ENCODE data around the gene CCK.

CCK gene

DNA sequence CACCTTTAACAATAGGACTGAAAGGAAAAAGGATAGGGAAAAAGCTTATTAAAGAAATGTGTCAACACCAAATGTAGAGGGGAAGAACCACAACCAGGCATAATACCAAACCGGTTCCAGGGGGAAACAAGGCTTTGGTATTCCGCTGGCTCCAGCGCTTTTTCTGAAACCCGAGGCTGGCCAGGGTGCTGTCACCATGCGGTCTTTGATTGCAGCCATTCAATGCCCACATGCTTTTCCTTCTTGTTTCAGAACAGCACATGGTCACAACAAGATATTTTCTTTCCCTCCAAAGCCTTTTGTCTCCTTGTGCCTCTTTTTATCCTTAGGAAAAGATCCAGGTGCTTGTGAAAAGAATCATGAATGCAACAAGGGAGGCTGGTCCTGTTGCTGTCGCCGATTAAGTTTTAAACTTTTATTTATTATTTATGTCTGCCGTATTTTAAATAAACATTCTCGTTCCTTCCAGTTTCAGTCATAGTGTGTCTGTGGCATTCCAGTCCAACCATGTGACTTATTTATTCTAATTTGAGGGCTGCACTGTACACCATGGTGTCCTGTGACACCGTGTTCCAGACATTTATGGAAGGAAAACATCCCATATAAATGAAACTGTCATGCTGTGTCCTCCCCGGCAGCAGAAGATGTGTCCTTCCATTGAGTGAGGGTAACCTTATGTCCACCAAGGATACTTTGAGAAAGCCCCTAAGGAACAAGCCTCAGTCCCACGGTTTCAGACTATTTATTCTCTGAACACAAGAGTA is 41.1 kb downstream of the CCK start:
- Histone ChIP-seq H3K36me3 (ENCODE audit: insufficient read depth) (no peaks in the 10 kb centered on the region), H4K20me1 (ENCODE audit: insufficient read depth) (no peaks in the 10 kb centered on the region), H3K79me2 (ENCODE audit: insufficient read depth, low read depth) (no peaks in the 10 kb centered on the region), H3K27ac (no peak overlapping the region), H3K4me1 (ENCODE audit: low read depth, poor library complexity, severe bottlenecking) (no peaks in the 10 kb centered on the region), H3K27me3 (ENCODE audit: insufficient read depth, low read depth) (no peaks in the 10 kb centered on the region), H3K4me3 (IDR thresholded peaks at IDR 0.05; ENCODE audit: insufficient read depth, low read depth, low read length) (no peak overlapping the region), H3K9ac (no peak overlapping the region), H2AFZ (ENCODE audit: low read depth) (no peak overlapping the region), H3K4me2 (no peak overlapping the region)
- TF ChIP-seq, protein P1, sequence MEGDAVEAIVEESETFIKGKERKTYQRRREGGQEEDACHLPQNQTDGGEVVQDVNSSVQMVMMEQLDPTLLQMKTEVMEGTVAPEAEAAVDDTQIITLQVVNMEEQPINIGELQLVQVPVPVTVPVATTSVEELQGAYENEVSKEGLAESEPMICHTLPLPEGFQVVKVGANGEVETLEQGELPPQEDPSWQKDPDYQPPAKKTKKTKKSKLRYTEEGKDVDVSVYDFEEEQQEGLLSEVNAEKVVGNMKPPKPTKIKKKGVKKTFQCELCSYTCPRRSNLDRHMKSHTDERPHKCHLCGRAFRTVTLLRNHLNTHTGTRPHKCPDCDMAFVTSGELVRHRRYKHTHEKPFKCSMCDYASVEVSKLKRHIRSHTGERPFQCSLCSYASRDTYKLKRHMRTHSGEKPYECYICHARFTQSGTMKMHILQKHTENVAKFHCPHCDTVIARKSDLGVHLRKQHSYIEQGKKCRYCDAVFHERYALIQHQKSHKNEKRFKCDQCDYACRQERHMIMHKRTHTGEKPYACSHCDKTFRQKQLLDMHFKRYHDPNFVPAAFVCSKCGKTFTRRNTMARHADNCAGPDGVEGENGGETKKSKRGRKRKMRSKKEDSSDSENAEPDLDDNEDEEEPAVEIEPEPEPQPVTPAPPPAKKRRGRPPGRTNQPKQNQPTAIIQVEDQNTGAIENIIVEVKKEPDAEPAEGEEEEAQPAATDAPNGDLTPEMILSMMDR (conservative IDR thresholded peaks at IDR 0.05; ENCODE audit: low read depth, low read length) = no peak

DNA sequence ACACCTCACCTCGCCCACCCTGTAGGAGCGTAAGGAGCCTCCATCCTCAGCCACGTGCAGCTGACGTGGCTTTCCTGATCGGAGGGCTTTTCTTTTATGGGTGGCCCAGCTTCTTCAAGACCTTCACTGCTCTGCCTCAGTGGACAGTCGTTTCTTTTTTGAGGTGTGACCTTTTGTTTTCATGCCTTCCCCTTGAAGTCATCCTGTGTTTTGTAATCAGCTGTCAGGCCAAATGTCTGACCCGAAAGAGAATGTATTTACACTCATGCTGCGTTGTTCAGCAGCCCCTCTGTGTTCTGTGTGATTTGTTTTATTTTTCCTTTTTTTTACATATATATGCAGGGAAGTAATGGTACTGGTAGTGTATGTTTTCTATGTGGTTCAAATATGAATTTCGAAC is 41.8 kb downstream of the CCK start:
- no peak overlapping the region for H3K9ac ChIP-seq

DNA sequence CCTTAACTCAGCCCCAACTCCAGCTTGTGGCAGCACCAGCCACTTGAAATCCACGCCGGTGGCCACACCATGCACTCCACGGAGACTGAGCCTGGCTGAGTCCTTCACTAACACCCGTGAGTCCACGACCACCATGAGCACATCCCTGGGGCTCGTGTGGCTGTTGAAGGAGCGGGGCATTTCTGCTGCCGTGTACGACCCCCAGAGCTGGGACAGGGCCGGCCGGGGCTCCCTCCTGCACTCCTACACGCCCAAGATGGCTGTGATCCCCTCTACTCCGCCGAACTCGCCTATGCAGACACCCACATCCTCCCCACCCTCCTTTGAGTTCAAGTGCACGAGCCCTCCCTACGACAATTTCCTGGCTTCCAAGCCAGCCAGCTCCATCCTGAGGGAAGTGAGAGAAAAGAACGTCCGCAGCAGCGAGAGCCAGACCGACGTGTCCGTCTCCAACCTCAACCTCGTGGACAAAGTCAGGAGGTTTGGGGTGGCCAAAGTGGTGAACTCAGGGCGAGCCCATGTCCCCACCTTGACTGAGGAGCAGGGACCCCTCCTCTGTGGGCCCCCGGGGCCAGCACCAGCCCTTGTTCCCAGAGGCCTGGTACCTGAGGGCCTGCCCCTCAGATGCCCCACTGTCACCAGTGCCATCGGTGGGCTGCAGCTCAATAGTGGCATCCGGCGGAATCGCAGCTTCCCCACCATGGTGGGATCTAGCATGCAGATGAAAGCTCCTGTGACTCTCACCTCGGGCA is 42.9 kb downstream of the CCK start:
- no peak overlapping the region for H3K4me2 ChIP-seq
- no peak overlapping the region for H3K4me3 ChIP-seq (IDR thresholded peaks at IDR 0.05; ENCODE audit: insufficient read depth, low read depth, low read length)
- no peak overlapping the region for H3K9ac ChIP-seq
- H3K4me1 ChIP-seq (ENCODE audit: low read depth, poor library complexity, severe bottlenecking) = no peaks in the 10 kb centered on the region
- TF ChIP-seq, protein P1 (conservative IDR thresholded peaks at IDR 0.05; ENCODE audit: low read depth, low read length) = no peak
- no peaks in the 10 kb centered on the region for H3K36me3 ChIP-seq (ENCODE audit: insufficient read depth)
- no peaks in the 10 kb centered on the region for H3K27me3 ChIP-seq (ENCODE audit: insufficient read depth, low read depth)
- no peak overlapping the region for H2AFZ ChIP-seq (ENCODE audit: low read depth)
- no peaks in the 10 kb centered on the region for H3K79me2 ChIP-seq (ENCODE audit: insufficient read depth, low read depth)
- no peaks in the 10 kb centered on the region for H4K20me1 ChIP-seq (ENCODE audit: insufficient read depth)
- no peak overlapping the region for H3K27ac ChIP-seq

More for the DNA sequence above, 41.8 kb downstream of the CCK start:
- no peaks in the 10 kb centered on the region for H3K27me3 ChIP-seq (ENCODE audit: insufficient read depth, low read depth)
- no peak overlapping the region for H3K4me2 ChIP-seq
- H3K36me3 ChIP-seq (ENCODE audit: insufficient read depth) = no peaks in the 10 kb centered on the region
- H3K4me1 ChIP-seq (ENCODE audit: low read depth, poor library complexity, severe bottlenecking) = no peaks in the 10 kb centered on the region
- H3K4me3 ChIP-seq (IDR thresholded peaks at IDR 0.05; ENCODE audit: insufficient read depth, low read depth, low read length) = no peak overlapping the region
- no peak overlapping the region for H3K27ac ChIP-seq
- TF ChIP-seq, protein P1 (conservative IDR thresholded peaks at IDR 0.05; ENCODE audit: low read depth, low read length) = no peak
- H3K79me2 ChIP-seq (ENCODE audit: insufficient read depth, low read depth) = no peaks in the 10 kb centered on the region
- no peaks in the 10 kb centered on the region for H4K20me1 ChIP-seq (ENCODE audit: insufficient read depth)
- H2AFZ ChIP-seq (ENCODE audit: low read depth) = no peak overlapping the region

DNA sequence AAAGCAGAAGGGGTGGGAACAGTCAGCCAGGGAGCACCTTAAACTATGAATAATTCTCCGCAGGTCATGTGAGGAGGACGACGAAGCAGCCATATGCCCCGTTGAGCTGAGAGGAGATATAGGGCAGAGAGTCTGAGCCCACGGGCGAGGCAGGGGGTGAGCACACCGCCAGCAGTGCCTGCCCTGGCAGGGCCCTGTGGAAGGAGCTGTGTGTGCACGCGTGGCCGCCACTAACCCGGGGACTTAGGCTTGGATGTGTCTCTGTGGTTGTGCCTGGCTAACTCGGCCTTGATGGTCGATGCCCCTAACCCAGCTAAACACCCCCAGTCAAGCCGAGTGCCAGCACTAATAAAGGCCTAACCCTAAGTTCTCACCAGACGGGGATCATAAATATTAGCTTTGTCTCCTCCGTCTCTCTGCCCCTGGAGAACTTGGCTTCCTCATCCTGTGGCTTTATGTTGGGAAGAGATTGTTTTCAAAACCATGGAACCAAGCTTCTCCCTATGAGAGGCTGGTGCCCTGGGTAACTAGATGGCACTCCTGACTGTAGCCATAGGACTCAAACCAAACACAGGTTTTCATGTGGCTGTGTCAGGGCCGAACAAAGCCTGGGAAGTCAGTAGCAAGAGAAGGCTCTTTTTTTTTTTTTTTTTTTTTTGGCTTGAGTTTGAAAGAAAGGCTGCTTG is 45.4 kb downstream of the CCK start:
- TF ChIP-seq, protein P1 (conservative IDR thresholded peaks at IDR 0.05; ENCODE audit: low read depth, low read length) = no peak
- H3K79me2 ChIP-seq (ENCODE audit: insufficient read depth, low read depth) = no peaks in the 10 kb centered on the region
- H3K4me2 ChIP-seq = no peak overlapping the region
- no peak overlapping the region for H3K9ac ChIP-seq
- no peaks in the 10 kb centered on the region for H4K20me1 ChIP-seq (ENCODE audit: insufficient read depth)
- H3K36me3 ChIP-seq (ENCODE audit: insufficient read depth) = no peaks in the 10 kb centered on the region
- H3K4me1 ChIP-seq (ENCODE audit: low read depth, poor library complexity, severe bottlenecking) = peaks cover 10% of the 10 kb centered on the region
- H2AFZ ChIP-seq (ENCODE audit: low read depth) = no peak overlapping the region
- no peak overlapping the region for H3K27ac ChIP-seq
- H3K4me3 ChIP-seq (IDR thresholded peaks at IDR 0.05; ENCODE audit: insufficient read depth, low read depth, low read length) = no peak overlapping the region
- H3K27me3 ChIP-seq (ENCODE audit: insufficient read depth, low read depth) = no peaks in the 10 kb centered on the region

All from KMS-11 (cell line).